GM12872 (cell line): ENCODE data around the gene KRT76.

Experiments
- TF ChIP-seq, protein P1 (sequence below): IDR thresholded peaks from 3 replicates; pipeline ENCODE4 v1.5.1; 2011; ENCODE audit warnings: low read depth, mild to moderate bottlenecking, low read length, moderate library complexity; ENCODE audit not compliant: insufficient read depth

KRT76 gene

DNA sequence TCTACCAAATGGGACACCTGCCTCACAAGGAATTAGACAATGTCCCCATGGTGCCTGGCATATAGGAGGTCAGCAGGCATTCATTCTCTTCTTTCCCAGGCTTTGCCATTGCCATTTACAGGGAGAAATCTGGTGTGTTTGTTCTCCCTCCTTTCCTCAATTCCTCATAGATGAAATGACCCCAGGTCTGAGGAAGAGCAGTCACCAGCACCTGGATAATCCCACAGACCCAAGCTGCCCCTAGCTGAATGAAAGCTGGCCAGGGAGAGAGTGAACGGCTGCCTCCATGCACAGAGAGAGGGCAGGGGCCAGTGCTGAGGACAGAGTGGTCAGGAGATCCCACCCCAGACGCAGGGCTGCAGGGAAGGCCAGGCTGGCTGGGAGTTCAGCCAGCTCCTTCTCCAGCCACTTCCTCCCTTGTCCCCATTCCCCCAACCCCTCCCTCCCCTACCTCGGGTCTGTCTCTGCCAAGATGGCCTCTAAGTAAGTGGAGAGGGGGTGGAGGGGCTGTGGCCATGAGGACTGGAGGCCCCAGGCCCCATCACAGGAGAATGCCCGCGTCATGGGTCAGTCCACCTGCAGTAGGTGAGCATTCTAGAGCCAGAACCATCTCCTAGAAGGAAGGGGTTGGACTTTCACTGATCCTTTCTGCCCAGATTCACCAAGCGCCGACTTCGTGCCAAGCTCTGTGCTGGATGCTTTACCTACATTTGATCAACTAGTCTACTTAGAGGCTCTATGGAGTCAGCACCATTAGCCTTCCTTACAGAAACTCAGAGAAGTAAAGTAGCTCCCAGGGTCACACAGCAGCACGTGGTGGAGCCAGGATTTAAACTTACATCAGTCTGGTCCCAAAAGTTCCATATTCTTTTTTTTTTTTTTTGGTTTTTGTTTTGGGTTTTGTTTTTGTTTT, 38.8 kb upstream of the KRT76 start:
- TF ChIP-seq, protein P1, sequence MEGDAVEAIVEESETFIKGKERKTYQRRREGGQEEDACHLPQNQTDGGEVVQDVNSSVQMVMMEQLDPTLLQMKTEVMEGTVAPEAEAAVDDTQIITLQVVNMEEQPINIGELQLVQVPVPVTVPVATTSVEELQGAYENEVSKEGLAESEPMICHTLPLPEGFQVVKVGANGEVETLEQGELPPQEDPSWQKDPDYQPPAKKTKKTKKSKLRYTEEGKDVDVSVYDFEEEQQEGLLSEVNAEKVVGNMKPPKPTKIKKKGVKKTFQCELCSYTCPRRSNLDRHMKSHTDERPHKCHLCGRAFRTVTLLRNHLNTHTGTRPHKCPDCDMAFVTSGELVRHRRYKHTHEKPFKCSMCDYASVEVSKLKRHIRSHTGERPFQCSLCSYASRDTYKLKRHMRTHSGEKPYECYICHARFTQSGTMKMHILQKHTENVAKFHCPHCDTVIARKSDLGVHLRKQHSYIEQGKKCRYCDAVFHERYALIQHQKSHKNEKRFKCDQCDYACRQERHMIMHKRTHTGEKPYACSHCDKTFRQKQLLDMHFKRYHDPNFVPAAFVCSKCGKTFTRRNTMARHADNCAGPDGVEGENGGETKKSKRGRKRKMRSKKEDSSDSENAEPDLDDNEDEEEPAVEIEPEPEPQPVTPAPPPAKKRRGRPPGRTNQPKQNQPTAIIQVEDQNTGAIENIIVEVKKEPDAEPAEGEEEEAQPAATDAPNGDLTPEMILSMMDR = no peak

DNA sequence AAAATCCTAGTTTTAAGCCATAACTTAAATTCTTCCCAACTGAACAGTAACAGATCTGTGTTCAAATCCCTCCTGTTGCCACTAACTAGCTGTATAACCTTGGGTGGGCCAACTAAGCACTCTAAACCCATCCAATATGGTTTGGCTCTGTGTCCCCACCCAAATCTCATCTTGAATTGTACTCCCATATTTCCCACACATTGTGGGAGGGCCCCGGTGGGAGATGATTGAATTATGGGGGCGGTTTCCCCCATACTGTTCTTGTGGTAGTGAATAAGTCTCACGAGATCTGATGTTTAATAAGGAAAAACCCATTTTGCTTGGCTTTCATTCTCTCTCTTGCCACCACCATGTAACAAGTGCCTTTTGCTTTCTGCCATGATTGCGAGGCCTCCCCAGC, 38.0 kb upstream of the KRT76 start:
- TF ChIP-seq, protein P1 = no peak

DNA sequence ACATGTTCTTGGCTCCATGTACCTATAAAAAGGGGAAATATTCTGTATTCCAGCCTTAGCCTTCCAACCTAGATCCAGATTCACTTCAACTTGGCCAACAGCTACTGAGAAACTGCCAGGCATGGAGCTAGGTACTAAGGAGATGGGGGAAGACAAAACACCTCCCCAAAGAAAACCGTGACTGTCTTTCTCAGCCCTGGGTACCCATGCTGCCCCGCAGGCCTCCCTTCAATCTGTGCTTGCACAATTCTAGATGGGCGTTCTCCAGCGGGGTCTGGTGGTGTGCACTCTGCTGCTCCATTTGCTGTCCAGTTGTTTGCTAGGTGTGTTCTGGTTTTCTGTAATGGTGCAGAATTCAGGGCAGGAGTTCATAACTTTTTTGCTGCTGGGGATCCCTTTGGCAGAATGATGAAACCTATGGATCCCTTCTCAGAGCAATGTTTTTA, 37.6 kb upstream of the KRT76 start:
- TF ChIP-seq, protein P1 = no peak

DNA sequence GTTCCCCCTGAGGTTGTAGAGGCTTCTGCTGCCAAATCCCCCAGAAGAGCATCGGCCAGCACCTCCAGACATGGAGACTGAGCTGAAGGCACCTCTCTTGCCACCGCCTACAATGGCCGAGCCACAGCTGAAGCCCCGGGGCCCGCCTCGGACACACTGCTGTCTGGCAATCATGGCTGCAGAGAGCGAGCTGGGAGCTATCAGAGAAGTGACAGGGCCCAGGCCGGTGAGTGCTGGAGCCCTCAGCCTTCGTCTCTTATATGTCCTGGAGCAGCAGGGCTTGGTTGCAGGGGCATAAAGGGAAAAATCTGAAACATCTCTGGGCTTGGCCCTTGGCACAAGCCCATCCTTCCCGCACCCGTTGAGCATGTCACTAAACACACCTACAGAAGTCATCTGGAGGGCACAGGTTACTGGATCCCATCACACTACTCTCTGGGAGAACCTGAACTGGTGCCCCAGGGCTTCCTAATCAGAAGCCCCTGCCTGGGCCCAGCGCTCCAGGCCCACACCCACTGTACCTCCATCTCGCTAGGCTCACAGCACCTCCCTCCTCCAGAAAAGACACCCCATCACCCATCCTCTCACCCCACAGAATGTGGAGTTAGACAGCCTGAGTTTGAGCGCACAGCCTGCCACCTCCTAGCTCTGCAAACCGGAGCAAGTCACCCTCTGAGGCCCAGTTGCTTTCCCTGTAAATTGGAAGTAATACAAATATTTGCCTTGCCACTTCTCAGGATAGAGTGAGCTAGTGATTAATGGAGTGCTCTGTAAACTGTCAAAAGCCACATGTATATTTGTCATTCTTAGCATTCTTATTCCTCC, 37.0 kb upstream of the KRT76 start, which contains the start of gene KRT4:
Gene KRT4 (minus strand): TSS at position 232 of the 825 bp plus-strand sequence. CDS start 58 bp downstream, at position 174.
- TF ChIP-seq, protein P1 = no peak

DNA sequence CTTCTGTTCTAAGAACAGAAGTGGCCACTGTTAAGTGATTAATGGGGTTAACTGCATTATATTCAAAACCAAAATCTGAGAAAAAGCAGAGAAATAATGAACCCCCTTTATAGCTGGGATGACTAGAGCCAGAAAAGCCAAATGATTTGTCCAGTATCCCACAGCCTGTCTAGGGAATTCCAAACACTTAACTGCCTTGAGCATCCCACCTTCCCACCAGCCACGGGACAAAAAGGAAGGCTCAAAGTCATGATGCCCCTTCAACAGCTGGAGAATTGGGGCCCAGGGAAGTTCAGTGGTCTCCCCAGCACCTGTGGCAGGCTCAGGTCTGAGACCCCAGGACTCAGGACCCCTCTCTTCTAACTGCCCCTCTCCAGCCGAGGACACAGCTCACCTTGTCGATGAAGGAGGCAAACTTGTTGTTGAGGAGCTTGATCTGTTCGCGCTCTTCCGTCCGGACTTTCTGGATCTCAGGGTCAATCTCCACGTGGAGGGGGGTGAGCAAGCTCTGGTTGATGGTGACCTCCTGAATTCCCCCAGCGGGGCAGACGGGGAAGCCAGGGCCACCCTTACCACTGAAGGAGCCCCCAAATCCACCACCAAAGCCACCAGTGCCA, 36.2 kb upstream of the KRT76 start:
- TF ChIP-seq, protein P1 = no peak

DNA sequence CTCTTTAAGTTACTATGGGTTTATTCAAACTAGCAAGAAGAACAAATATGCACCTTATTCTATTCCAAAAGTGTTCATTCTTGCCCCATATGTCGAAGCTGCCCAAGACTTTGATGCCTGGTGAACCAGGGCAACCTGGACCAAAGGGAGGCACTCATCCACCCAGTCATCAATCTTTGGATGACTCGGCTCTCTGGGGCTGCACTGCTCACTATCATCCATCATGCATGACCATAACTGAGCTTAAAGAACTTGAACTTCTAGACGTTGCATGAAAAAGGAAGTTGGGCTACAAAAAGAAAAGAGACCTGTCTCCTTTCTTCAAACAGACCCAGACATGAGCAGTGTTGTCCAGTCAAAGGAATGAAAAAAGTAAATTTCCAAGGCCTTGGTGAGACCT, 35.6 kb upstream of the KRT76 start:
- TF ChIP-seq, protein P1 = no peak

DNA sequence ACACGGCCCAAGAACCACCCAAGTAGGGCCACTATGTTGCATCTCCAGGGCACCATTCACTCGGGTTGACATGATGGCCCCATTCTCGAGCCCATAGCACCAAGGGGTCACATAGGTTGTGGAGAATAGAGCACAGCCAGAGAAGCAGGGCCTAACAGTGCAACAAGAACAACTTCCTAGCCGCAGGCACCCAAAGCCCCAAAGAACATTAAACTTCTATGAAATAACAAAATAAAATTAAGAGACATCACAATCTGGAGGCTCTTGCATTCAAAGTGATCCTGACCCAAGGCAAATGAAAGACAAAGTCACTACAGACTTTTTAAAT, 34.9 kb upstream of the KRT76 start:
- TF ChIP-seq, protein P1 = no peak
